GM12801 (cell line): ENCODE data around the gene ALDH8A1.

Experiments
- CTCF ChIP-seq: IDR thresholded peaks from one replicate; pipeline ENCODE4 v1.5.1; 2011; ENCODE audit warnings: control low read depth; ENCODE audit not compliant: insufficient read length; ENCODE audit errors: extremely low read depth

The ALDH8A1 gene

DNA sequence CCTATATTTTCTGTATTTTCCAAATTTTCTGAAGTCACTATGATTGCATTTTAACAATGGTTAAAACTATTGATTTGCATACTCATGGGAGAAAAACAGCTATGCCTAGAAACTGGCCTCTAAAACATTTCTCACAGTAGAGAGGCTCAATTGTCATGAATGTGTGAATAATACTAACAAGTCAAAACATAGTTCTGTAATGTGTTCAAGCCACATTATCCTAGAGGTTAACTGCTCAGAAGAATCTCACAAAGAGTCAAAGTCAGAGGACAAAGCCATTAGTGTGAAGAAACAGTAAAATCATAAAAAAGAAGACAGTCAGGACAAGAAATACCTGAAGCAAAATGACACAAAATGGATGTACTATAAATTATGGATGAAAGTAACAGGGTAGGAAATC, 12.5 kb upstream of the ALDH8A1 start:
- TF ChIP-seq CTCF, result no peak

- no peak for TF ChIP-seq CTCF
Measured at GRCh38 chr6:134961366-134961765, 11.5 kb upstream of the ALDH8A1 start.

- TF ChIP-seq CTCF, result no peak
Measured at GRCh38 chr6:134959603-134960002, 9.7 kb upstream of the ALDH8A1 start.

DNA sequence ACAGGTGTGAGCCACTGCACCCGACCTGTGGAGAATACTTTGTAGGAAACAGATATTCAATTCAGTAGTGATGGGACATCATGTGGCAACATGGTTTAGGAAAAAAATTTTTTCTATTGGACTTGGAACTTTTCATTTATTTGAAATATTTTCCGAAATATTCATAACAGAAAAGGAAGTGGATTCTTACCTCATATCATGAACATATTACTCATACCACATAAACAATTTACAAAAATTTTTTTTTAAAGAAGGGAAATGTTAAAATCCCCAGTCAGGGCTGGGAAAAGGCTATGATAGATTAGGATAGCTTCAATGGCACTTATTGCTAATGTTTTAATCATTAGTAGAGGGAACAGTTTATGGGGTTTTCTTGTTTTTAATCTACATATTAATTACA, 6.8 kb upstream of the ALDH8A1 start:
- TF ChIP-seq CTCF, result no peak

- no peak for TF ChIP-seq CTCF
Measured at GRCh38 chr6:134956032-134956431, 6.1 kb upstream of the ALDH8A1 start.

- no peak for TF ChIP-seq CTCF
Measured at GRCh38 chr6:134954272-134955000, 4.5 kb upstream of the ALDH8A1 start.

- no peak for TF ChIP-seq CTCF
Measured at GRCh38 chr6:134951494-134952263, 1.8 kb upstream of the ALDH8A1 start.
